Lung (tissue), 12 donors: ENCODE measurements around the gene SRR. TPM values are rescaled to one million over a fixed set of nuclear protein-coding genes. Genes with fewer than 3 reads are reported as not detected.

Source experiments
- ATAC-seq: fragments of 200-7000 bp; cut with Tn5 transposase; one replicate; pipeline ENCODE4 v1.9.1; 2020; ENCODE audit warnings: moderate number of reproducible peaks; ENCODE audit not compliant: insufficient read depth, low FRiP score
- DNase-seq, 3 donors: peaks; one replicate each; pipeline ENCODE4 v3.0.0-alpha.2; 2013 to 2017
- H3K27ac ChIP-seq, 2 donors: one replicate each; pipeline ENCODE4 v1.5.1; 2013; ENCODE audit warnings: mild to moderate bottlenecking in 2 of 2, moderate library complexity in 2 of 2, control low read depth in 1 of 2, inconsistent platforms in 1 of 2, low read depth in 1 of 2, low read length in 1 of 2
- H3K27me3 ChIP-seq, 3 donors: one replicate each; pipeline ENCODE4 v1.5.1; 2013; ENCODE audit warnings: low read length in 2 of 3; ENCODE audit not compliant: control insufficient read depth in 3 of 3, insufficient read depth in 3 of 3
- H3K36me3 ChIP-seq, 4 donors: one replicate each; pipeline ENCODE4 v1.5.1; 2013; ENCODE audit warnings: low read length in 4 of 4, mild to moderate bottlenecking in 1 of 4, moderate library complexity in 1 of 4; ENCODE audit not compliant: control insufficient read depth in 4 of 4, insufficient read depth in 4 of 4
- H3K4me1 ChIP-seq, 5 donors: one replicate each; pipeline ENCODE4 v1.5.1; 2013; ENCODE audit warnings: low read length in 5 of 5, mild to moderate bottlenecking in 2 of 5, moderate library complexity in 1 of 5; ENCODE audit not compliant: control insufficient read depth in 5 of 5, insufficient read depth in 5 of 5
- H3K4me3 ChIP-seq: one replicate; pipeline ENCODE4 v1.5.1; 2013; ENCODE audit warnings: mild to moderate bottlenecking, control low read depth, moderate library complexity
- H3K9ac ChIP-seq, 2 donors: one replicate each; pipeline ENCODE4 v1.5.1; 2013; ENCODE audit warnings: low read length in 2 of 2, control low read depth in 1 of 2; ENCODE audit not compliant: insufficient read depth in 1 of 2
- H3K9me3 ChIP-seq, 4 donors: one replicate each; pipeline ENCODE4 v1.5.1; 2013; ENCODE audit warnings: low read length in 3 of 4, mild to moderate bottlenecking in 1 of 4, moderate library complexity in 1 of 4; ENCODE audit not compliant: control insufficient read depth in 4 of 4, insufficient read depth in 3 of 4
- WGBS, 2 donors: extraction: QIAGEN DNeasy Blood & Tissue Kit; methylation state at CpG; one replicate each; pipeline ENCODE4 v1.1.7; 2013; 5-methylcytosine and 5-hydroxymethylcytosine counted together
- polyA plus RNA-seq, 2 donors: library from polyadenylated mRNA; stranded (reverse); fragments of 200-250 nt; gene quantifications; one replicate each; pipeline ENCODE4 v1.2.1, GENCODE V29; 2013
- total RNA-seq, 2 donors: library from RNA; depleted of rRNA in 1 of 2; stranded (reverse); fragments of >200 nt in 1 of 2; gene quantifications; one replicate each; pipeline ENCODE4 v1.2.1, GENCODE V29; 2014 to 2021
- TF ChIP-seq, protein P1 (sequence below): IDR thresholded peaks from 2 replicates; pipeline ENCODE4 v1.5.1; 2012; ENCODE audit warnings: mild to moderate bottlenecking; ENCODE audit errors: control extremely low read depth, extremely low read depth
- donor health status: control.
- donor health status: control.
- donor health status: Bipolar disorder and iron deficiency.
- donor health status: healthy.
- donor health status: DM: yes; HTN: yes; CAD: no.

The SRR gene
- total and polyA plus RNA-seq, 4 donors = 5.0 to 17.3 (median 7.8) TPM

DNA sequence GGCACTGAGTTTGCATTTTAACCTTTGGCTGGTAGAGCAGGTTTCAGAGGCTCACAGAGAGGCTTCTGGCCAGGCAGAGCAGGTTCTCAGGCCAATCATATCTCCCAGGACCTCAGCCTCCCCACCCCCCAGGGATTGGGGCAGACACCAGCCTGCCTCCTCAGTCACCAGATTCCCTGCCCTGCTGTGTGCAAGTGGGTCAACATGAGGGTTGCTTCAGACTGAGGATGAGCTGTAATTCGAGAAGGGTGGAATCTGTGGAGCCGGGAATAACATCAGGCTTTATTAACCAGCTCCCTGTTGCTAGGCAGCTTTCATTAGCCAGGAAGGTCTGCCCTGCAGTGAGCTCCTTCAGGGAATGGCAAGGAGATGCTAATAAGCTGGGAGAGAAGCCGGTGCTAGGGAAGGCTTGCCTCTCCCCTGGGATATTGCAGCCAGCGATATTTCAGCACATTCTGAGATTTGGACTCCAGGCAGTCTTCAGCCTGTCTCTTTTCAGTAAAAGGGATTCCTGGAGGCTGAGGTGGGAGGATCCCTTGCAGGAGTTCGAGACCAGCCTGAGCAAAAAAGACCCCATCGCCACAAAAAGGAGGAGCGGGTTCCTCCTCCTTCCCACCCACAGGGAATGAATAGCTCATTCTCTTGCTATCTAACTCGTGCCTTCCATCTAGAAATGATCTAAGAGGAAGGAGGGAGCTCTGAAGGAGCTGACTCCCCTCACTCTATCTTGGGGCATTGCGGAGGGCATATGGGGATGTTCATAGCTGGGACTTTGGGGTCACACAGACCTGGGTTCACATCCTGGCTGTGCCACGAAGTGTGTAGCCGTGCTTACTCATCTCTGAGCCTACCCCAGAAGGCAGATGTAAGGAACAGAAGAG lies 44.3 kb downstream of the SRR start:
- Histone ChIP-seq H3K9me3 (no peaks in the 10 kb centered on the region), H3K27ac (no peak overlapping the region), H3K36me3 (peaks cover 0 to 7% (median 4%) of the 10 kb centered on the region in 4 donors), H3K27me3 (no peaks in the 10 kb centered on the region), H3K4me3 (no peak overlapping the region), H3K4me1 (peaks cover 0 to 6% (median 0%) of the 10 kb centered on the region in 5 donors), H3K9ac (no peak overlapping the region)
- TF ChIP-seq, protein P1, sequence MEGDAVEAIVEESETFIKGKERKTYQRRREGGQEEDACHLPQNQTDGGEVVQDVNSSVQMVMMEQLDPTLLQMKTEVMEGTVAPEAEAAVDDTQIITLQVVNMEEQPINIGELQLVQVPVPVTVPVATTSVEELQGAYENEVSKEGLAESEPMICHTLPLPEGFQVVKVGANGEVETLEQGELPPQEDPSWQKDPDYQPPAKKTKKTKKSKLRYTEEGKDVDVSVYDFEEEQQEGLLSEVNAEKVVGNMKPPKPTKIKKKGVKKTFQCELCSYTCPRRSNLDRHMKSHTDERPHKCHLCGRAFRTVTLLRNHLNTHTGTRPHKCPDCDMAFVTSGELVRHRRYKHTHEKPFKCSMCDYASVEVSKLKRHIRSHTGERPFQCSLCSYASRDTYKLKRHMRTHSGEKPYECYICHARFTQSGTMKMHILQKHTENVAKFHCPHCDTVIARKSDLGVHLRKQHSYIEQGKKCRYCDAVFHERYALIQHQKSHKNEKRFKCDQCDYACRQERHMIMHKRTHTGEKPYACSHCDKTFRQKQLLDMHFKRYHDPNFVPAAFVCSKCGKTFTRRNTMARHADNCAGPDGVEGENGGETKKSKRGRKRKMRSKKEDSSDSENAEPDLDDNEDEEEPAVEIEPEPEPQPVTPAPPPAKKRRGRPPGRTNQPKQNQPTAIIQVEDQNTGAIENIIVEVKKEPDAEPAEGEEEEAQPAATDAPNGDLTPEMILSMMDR = no peak
- peak; percentile 28 to 53 (median 37) for DNase-seq
- no peak for ATAC-seq
- 73 to 88% methylated on average over 11 of the region's 11 CpGs for WGBS, 2 donors

DNA sequence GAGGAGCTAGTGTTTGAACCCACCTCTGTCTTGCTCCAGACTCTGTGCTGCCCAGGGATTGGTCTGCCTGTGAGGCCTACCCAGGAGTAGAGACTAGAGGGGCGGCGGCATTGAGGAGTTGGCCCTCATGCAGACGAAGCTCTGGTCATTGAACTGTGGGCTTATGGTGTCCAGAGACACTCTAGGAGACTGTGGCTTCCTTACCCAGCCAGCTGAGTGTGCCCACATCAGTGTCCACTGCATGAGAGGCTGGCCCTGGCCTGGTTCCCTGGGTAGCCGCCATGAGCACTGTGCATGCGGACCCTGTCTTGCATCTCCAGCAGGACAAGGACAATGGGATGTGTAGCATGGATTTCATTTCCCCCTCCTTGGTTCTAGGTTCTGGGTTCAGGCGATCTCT lies 47.5 kb downstream of the SRR start:
- H3K27ac ChIP-seq = no peak overlapping the region

DNA sequence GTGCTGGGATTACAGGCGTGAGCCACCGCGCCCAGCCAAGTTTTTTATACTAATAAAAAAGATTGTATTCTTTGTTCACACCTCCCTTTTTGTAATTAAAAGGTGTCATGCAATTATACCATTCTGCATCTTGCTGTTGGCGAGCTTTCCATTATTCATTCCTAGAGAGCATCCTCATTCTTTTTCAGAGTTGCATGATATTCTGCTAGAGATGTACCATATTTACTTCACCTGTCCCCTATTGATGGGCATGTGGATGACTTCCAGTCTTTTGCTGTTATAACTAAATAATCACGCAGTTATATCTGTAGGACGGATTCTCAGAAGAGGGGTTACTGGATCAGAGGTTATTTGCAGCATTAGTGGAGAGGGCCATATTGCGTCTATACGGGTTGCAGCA lies 50.6 kb downstream of the SRR start:
- ATAC-seq (no peak), DNase-seq (no peak)
- Histone ChIP-seq H3K9me3 (no peaks in the 10 kb centered on the region), H3K4me3 (no peak overlapping the region), H3K27ac (no peak overlapping the region), H3K4me1 (no peaks in the 10 kb centered on the region), H3K9ac (no peak overlapping the region), H3K27me3 (no peaks in the 10 kb centered on the region), H3K36me3 (no peaks in the 10 kb centered on the region)
- 95 to 97% methylated on average over 8 of the region's 8 CpGs for WGBS, 2 donors
- TF ChIP-seq, protein P1 = no peak

More for the DNA sequence above, 47.5 kb downstream of the SRR start:
- no peak for ATAC-seq
- no peak for DNase-seq
- Histone ChIP-seq H3K27me3 (no peaks in the 10 kb centered on the region), H3K9ac (no peak overlapping the region), H3K9me3 (no peaks in the 10 kb centered on the region), H3K36me3 (peaks cover 0 to 5% (median 0%) of the 10 kb centered on the region in 4 donors), H3K4me3 (no peak overlapping the region), H3K4me1 (peaks cover 0 to 6% (median 0%) of the 10 kb centered on the region in 5 donors)
- WGBS, 2 donors = 97% methylated on average over 6 of the region's 6 CpGs
- TF ChIP-seq, protein P1 = no peak
